SK-N-SH (cell line): ENCODE data around the gene RHOT1. TPM values are rescaled to one million over a fixed set of nuclear protein-coding genes. Genes with fewer than 3 reads are reported as not detected.

ENCODE experiments used
- CTCF ChIA-PET: fragments of 300-600, 350-600 bp; formaldehyde crosslinking; extraction: SDS; loops from one replicate; lab custom pipeline; 2021; lab: Yijun Ruan, JAX
- POLR2A ChIA-PET: fragments of 350-600 bp; sonication (Branson Sonifier 250); formaldehyde crosslinking; extraction: SDS; loops from one replicate; lab custom pipeline; 2020; ENCODE audit warnings: antibody characterized with exemption, inconsistent platforms; lab: Yijun Ruan, JAX
- DNase-seq: peaks from one replicate; pipeline ENCODE4 v3.0.0; 2012
- H2AFZ ChIP-seq: fragments of 200-600 bp; sonication (generic); 2 replicates; pipeline ENCODE4 v1.8.1; 2016; ENCODE audit warnings: antibody characterized with exemption, mild to moderate bottlenecking, low read depth
- H3F3A ChIP-seq: fragments of 200-600 bp; sonication (generic); replicated peaks from 2 replicates; pipeline ENCODE3; 2016; ENCODE audit warnings: antibody characterized with exemption, mild to moderate bottlenecking; ENCODE audit not compliant: insufficient read depth
- H3K27ac ChIP-seq, 2 experiments: fragments of 200-500 bp in 1 of 2; fragments of 200-600 bp in 1 of 2; sonication (Bioruptor generic) in 1 of 2; sonication (generic), shearing (Covaris generic) in 1 of 2; 2 replicates each; pipeline versions ENCODE4 v1.5.1 to v1.6.1; 2014 to 2016; ENCODE audit warnings: low read depth in 2 of 2, inconsistent platforms in 1 of 2, low read length in 1 of 2, mild to moderate bottlenecking in 1 of 2, mixed read lengths in 1 of 2
- H3K27me3 ChIP-seq: fragments of 200-600 bp; sonication (generic), shearing (Covaris generic); 2 replicates; pipeline ENCODE4 v1.6.1; 2016; ENCODE audit warnings: mixed run types; ENCODE audit not compliant: insufficient read depth
- H3K36me3 ChIP-seq, 2 experiments: fragments of 200-500 bp in 1 of 2; fragments of 200-600 bp in 1 of 2; sonication (Bioruptor generic) in 1 of 2; sonication (generic) in 1 of 2; replicated peaks in 1 of 2; 2 replicates each; pipeline versions ENCODE3 to v1.5.1; 2014 to 2016; ENCODE audit warnings: low read length in 1 of 2, mild to moderate bottlenecking in 1 of 2; ENCODE audit not compliant: insufficient read depth in 2 of 2, control insufficient read depth in 1 of 2
- H3K4me1 ChIP-seq, 2 experiments: fragments of 200-500 bp in 1 of 2; fragments of 200-600 bp in 1 of 2; sonication (Bioruptor generic) in 1 of 2; sonication (generic), shearing (Covaris generic) in 1 of 2; 2 replicates each; pipeline versions ENCODE4 v1.5.1 to v1.6.1; 2014 to 2016; ENCODE audit warnings: low read depth in 1 of 2, low read length in 1 of 2, mixed run types in 1 of 2; ENCODE audit not compliant: insufficient read depth in 2 of 2, control insufficient read depth in 1 of 2
- H3K4me2 ChIP-seq: fragments of 200-600 bp; sonication (generic), shearing (Covaris generic); 2 replicates; pipeline ENCODE4 v1.6.1; 2017; ENCODE audit warnings: mixed run types
- H3K4me3 ChIP-seq, 2 experiments: fragments of 200-500 bp in 1 of 2; fragments of 200-600 bp in 1 of 2; sonication (Bioruptor generic) in 1 of 2; sonication (generic), shearing (Covaris generic) in 1 of 2; 2 replicates each; pipeline versions ENCODE4 v1.5.1 to v1.8.1; 2014 to 2016; ENCODE audit warnings: low read depth in 2 of 2, inconsistent platforms in 1 of 2, low read length in 1 of 2, mild to moderate bottlenecking in 1 of 2, mixed read lengths in 1 of 2, moderate library complexity in 1 of 2
- H3K79me2 ChIP-seq: fragments of 200-600 bp; sonication (generic); 2 replicates; pipeline ENCODE4 v1.8.1; 2017; ENCODE audit warnings: mild to moderate bottlenecking; ENCODE audit not compliant: insufficient read depth
- H3K9ac ChIP-seq: fragments of 200-600 bp; sonication (generic); 2 replicates; pipeline ENCODE4 v1.6.1; 2017; ENCODE audit warnings: mixed run types
- H3K9me2 ChIP-seq: fragments of 200-600 bp; sonication (generic); 2 replicates; pipeline ENCODE4 v1.6.1; 2017; ENCODE audit warnings: mixed run types
- H3K9me3 ChIP-seq: fragments of 200-600 bp; sonication (generic); 2 replicates; pipeline ENCODE4 v1.6.1; 2017; ENCODE audit warnings: mixed run types, mild to moderate bottlenecking, moderate library complexity
- H4K20me1 ChIP-seq: fragments of 200-600 bp; sonication (generic); 2 replicates; pipeline ENCODE4 v1.6.1; 2017; ENCODE audit warnings: mild to moderate bottlenecking, mixed run types; ENCODE audit not compliant: insufficient read depth
- CHD2 ChIP-seq: fragments of 150-350 bp; IDR thresholded peaks from 2 replicates; pipeline ENCODE4 v1.6.1; 2018; ENCODE audit warnings: low read length; ENCODE audit not compliant: partially characterized antibody
- ELF1 ChIP-seq: IDR thresholded peaks from 2 replicates; pipeline ENCODE4 v1.4.0; 2012
- EZH2phosphoT487 ChIP-seq: fragments of 200-600 bp; sonication (generic); IDR thresholded peaks from 2 replicates; pipeline ENCODE4 v1.6.1; 2017; ENCODE audit warnings: low read depth, mixed run types, mild to moderate bottlenecking, antibody characterized with exemption, moderate library complexity, borderline replicate concordance
- FOSL2 ChIP-seq: IDR thresholded peaks from 2 replicates; pipeline ENCODE4 v1.4.0; 2012; ENCODE audit warnings: low read depth, mild to moderate bottlenecking, moderate library complexity, borderline replicate concordance
- GABPA ChIP-seq: IDR thresholded peaks from 2 replicates; pipeline ENCODE4 v1.4.0; 2012; ENCODE audit warnings: low read depth, mild to moderate bottlenecking
- MAX ChIP-seq: IDR thresholded peaks from 2 replicates; pipeline ENCODE4 v1.4.0; 2012; ENCODE audit warnings: low read depth
- MEF2A ChIP-seq: IDR thresholded peaks from 2 replicates; pipeline ENCODE4 v1.4.0; 2012; ENCODE audit warnings: low read depth, borderline replicate concordance
- MXI1 ChIP-seq: IDR thresholded peaks from 2 replicates; pipeline ENCODE4 v1.6.1; 2012; ENCODE audit warnings: mild to moderate bottlenecking, low read depth, low read length, improper control_type of control experiment
- POLR2AphosphoS5 ChIP-seq: IDR thresholded peaks from 2 replicates; pipeline ENCODE4 v1.6.1; 2012; ENCODE audit warnings: low read depth, low read length
- RAD21 ChIP-seq: IDR thresholded peaks from 2 replicates; pipeline ENCODE4 v1.6.1; 2012; ENCODE audit warnings: mild to moderate bottlenecking, low read length
- REST ChIP-seq: IDR thresholded peaks from 2 replicates; pipeline ENCODE4 v1.6.1; 2012; ENCODE audit warnings: mild to moderate bottlenecking, low read depth, low read length, moderate library complexity
- RFX5 ChIP-seq: IDR thresholded peaks from 2 replicates; pipeline ENCODE4 v1.6.1; 2012; ENCODE audit warnings: mild to moderate bottlenecking, improper control_type of control experiment, low read length
- RXRA ChIP-seq: IDR thresholded peaks from 2 replicates; pipeline ENCODE4 v1.4.0; 2012; ENCODE audit warnings: low read depth, mild to moderate bottlenecking, borderline replicate concordance
- SIN3A ChIP-seq: IDR thresholded peaks from 2 replicates; pipeline ENCODE4 v1.6.1; 2012; ENCODE audit warnings: low read depth, mild to moderate bottlenecking, low read length, moderate library complexity, borderline replicate concordance
- SMC3 ChIP-seq: IDR thresholded peaks from 2 replicates; pipeline ENCODE4 v1.6.1; 2012; ENCODE audit warnings: low read depth, low read length, improper control_type of control experiment
- TAF1 ChIP-seq: IDR thresholded peaks from 2 replicates; pipeline ENCODE4 v1.6.1; 2012; ENCODE audit warnings: low read depth, mild to moderate bottlenecking, low read length, moderate library complexity, borderline replicate concordance
- TEAD4 ChIP-seq: IDR thresholded peaks from 2 replicates; pipeline ENCODE4 v1.4.0; 2012; ENCODE audit warnings: mild to moderate bottlenecking, borderline replicate concordance; ENCODE audit not compliant: insufficient read depth
- USF1 ChIP-seq: IDR thresholded peaks from 2 replicates; pipeline ENCODE4 v1.4.0; 2012; ENCODE audit warnings: low read depth, borderline replicate concordance
- USF2 ChIP-seq: fragments of 150-350 bp; IDR thresholded peaks from 2 replicates; pipeline ENCODE4 v1.6.1; 2017; ENCODE audit warnings: antibody characterized with exemption, low read length, low read depth, borderline replicate concordance
- WGBS: methylation state at CpG from one replicate; pipeline ENCODE4 v1.1.6; 2017; ENCODE audit warnings: low lambda C conversion rate; 5-methylcytosine and 5-hydroxymethylcytosine counted together
- polyA plus RNA-seq, 3 experiments: library from polyadenylated mRNA; depleted of rRNA; stranded (reverse); fragments of >200 nt; gene quantifications; 2 replicates each; pipeline ENCODE4 v1.2.3, GENCODE V29; 2012

RHOT1 gene
- polyA plus RNA-seq, 1 of the 3 experiments (the other 2 are of a cell fraction), result 25.0 TPM

GRCh38 chr17:32215696-32216095 lies 73.4 kb downstream of the RHOT1 start:
- POLR2A ChIA-PET, result no interaction called here
- TF ChIP-seq CHD2, result no peak
- no peak for TF ChIP-seq EZH2phosphoT487
- no peak for TF ChIP-seq GABPA
- no peak for TF ChIP-seq ELF1
- TF ChIP-seq RFX5, result no peak
- no peak for TF ChIP-seq RXRA
- TF ChIP-seq MAX, result no peak
- TF ChIP-seq SIN3A, result no peak
- no peak for TF ChIP-seq MEF2A
- no peak for TF ChIP-seq RAD21
- no peak for TF ChIP-seq FOSL2
- no peak for TF ChIP-seq USF1
- no peak for TF ChIP-seq SMC3
- no peak for TF ChIP-seq POLR2AphosphoS5
- no peak for TF ChIP-seq MXI1
- no peak for TF ChIP-seq TEAD4
- no peak for TF ChIP-seq USF2
- TF ChIP-seq REST, result no peak
- no peak for TF ChIP-seq TAF1
- no peak overlapping the region for H3K4me3 ChIP-seq
- no peaks in the 10 kb centered on the region for H3K79me2 ChIP-seq
- peak overlapping the region in 1 of 2 experiments; percentile 17; a peak in 1 of 4 replicates for H3K27ac ChIP-seq
- no peaks in the 10 kb centered on the region for H3K27me3 ChIP-seq
- H3F3A ChIP-seq, result peaks cover 16% of the 10 kb centered on the region
- no peak overlapping the region for H2AFZ ChIP-seq
- no peak for DNase-seq
- H3K36me3 ChIP-seq, result peaks cover 23 to 29% of the 10 kb centered on the region in 2 experiments
- CTCF ChIA-PET, result no interaction called here
- WGBS, result 66% methylated on average over 3 of the region's 3 CpGs
- no peaks in the 10 kb centered on the region for H3K9me2 ChIP-seq
- H3K4me2 ChIP-seq, result no peak overlapping the region
- H3K4me1 ChIP-seq, result peaks cover 0 to 4% of the 10 kb centered on the region in 2 experiments; a peak in 2 of 4 replicates
- no peaks in the 10 kb centered on the region for H4K20me1 ChIP-seq
- H3K9me3 ChIP-seq, result no peaks in the 10 kb centered on the region
- no peak overlapping the region for H3K9ac ChIP-seq
